Lower lobe of right lung (tissue), 2 donors: Measurements from ENCODE around the gene SH3PXD2A. TPM values are rescaled to one million over a fixed set of nuclear protein-coding genes. Genes with fewer than 3 reads are reported as not detected.

Source experiments
- ATAC-seq, 2 donors: fragments of 200-7000 bp; cut with Tn5 transposase; one replicate each; pipeline ENCODE4 v1.9.1; 2020 to 2022; ENCODE audit warnings: mild to moderate bottlenecking in 2 of 2, moderate library complexity in 2 of 2
- DNase-seq: peaks from one replicate; pipeline ENCODE4 v3.0.0-alpha.2; 2020
- H3K27ac ChIP-seq: fragments of 200-600 bp; one replicate; pipeline ENCODE4 v1.8.0; 2022
- H3K27me3 ChIP-seq: fragments of 200-600 bp; one replicate; pipeline ENCODE4 v1.8.0; 2022; ENCODE audit warnings: low read depth
- H3K36me3 ChIP-seq: fragments of 200-600 bp; one replicate; pipeline ENCODE4 v1.8.0; 2022; ENCODE audit warnings: mild to moderate bottlenecking
- H3K4me1 ChIP-seq: fragments of 200-600 bp; one replicate; pipeline ENCODE4 v1.8.0; 2022
- H3K4me3 ChIP-seq: fragments of 200-600 bp; one replicate; pipeline ENCODE4 v1.8.0; 2022; ENCODE audit warnings: mild to moderate bottlenecking
- H3K9me3 ChIP-seq: fragments of 200-600 bp; one replicate; pipeline ENCODE4 v1.8.0; 2022
- CTCF ChIP-seq: fragments of 200-600 bp; IDR thresholded peaks from one replicate; pipeline ENCODE4 v1.8.0; 2022; ENCODE audit warnings: antibody characterized with exemption, mild to moderate bottlenecking
- intact Hi-C: fragments of 100-400 bp; cut with DNase I; formaldehyde crosslinking; loops from one replicate; pipeline ENCODE4 v1.11.0; 2022
- total RNA-seq: library from RNA; stranded (reverse); fragmentation: NEBNext Ultra II Directional; extraction: Animal tissue kit (Norgen Biotek cat#: 25700); gene quantifications from one replicate; pipeline ENCODE4 v1.2.1, GENCODE V29; 2021
- donor health status: DM: no; HTN: yes; CAD: no; lungs with severe emphysema.

Gene SH3PXD2A
- total RNA-seq, 1 donor from 2014 or later = 34.8 TPM

GRCh38 chr10:103798511-103798910, 56.9 kb downstream of the SH3PXD2A start:
- Histone ChIP-seq H3K27ac (no peak overlapping the region), H3K4me3 (no peak overlapping the region), H3K4me1 (peaks cover 16% of the 10 kb centered on the region), H3K9me3 (no peaks in the 10 kb centered on the region), H3K36me3 (peaks cover 6% of the 10 kb centered on the region), H3K27me3 (no peaks in the 10 kb centered on the region)
- DNase-seq (no peak), ATAC-seq (no peak)
- intact Hi-C loops = no loop called here
- no peak for TF ChIP-seq CTCF

GRCh38 chr10:103797857-103798256, 57.5 kb downstream of the SH3PXD2A start:
- no peak for TF ChIP-seq CTCF

GRCh38 chr10:103795634-103796270, 59.6 kb downstream of the SH3PXD2A start:
- H3K4me1 ChIP-seq = peaks cover 27% of the 10 kb centered on the region
- no peak for DNase-seq
- no peak overlapping the region for H3K4me3 ChIP-seq
- ATAC-seq = no peak
- no peaks in the 10 kb centered on the region for H3K27me3 ChIP-seq
- no peak for TF ChIP-seq CTCF
- intact Hi-C loops = no loop called here
- H3K27ac ChIP-seq = no peak overlapping the region
- H3K9me3 ChIP-seq = no peaks in the 10 kb centered on the region
- H3K36me3 ChIP-seq = peaks cover 6% of the 10 kb centered on the region

More at GRCh38 chr10:103797857-103798256, 57.5 kb downstream of the SH3PXD2A start:
- Histone ChIP-seq H3K9me3 (no peaks in the 10 kb centered on the region), H3K36me3 (peaks cover 6% of the 10 kb centered on the region), H3K27me3 (no peaks in the 10 kb centered on the region), H3K4me3 (no peak overlapping the region), H3K4me1 (peaks cover 18% of the 10 kb centered on the region), H3K27ac (no peak overlapping the region)
- DNase-seq = no peak
- ATAC-seq = no peak
- intact Hi-C loops = no loop called here

- Histone ChIP-seq H3K27me3 (no peaks in the 10 kb centered on the region), H3K36me3 (peaks cover 6% of the 10 kb centered on the region), H3K27ac (peak overlapping the region; percentile 37), H3K9me3 (no peaks in the 10 kb centered on the region), H3K4me3 (no peak overlapping the region), H3K4me1 (peaks cover 27% of the 10 kb centered on the region)
- no peak for TF ChIP-seq CTCF
- DNase-seq (no peak), ATAC-seq (no peak)
- intact Hi-C loops = no loop called here
These were observed 60.4 kb downstream of the SH3PXD2A start for GRCh38 chr10:103794996-103795395.

GRCh38 chr10:103793920-103794883, 61.2 kb downstream of the SH3PXD2A start:
- DNase-seq = peak; percentile 74
- no peak for TF ChIP-seq CTCF
- intact Hi-C loops = no loop called here
- peaks cover 6% of the 10 kb centered on the region for H3K36me3 ChIP-seq
- peak; percentile 92 to 94 for ATAC-seq
- no peaks in the 10 kb centered on the region for H3K9me3 ChIP-seq
- H3K27ac ChIP-seq = peak overlapping the region; percentile 37
- H3K4me1 ChIP-seq = peaks cover 27% of the 10 kb centered on the region
- H3K4me3 ChIP-seq = no peak overlapping the region
- H3K27me3 ChIP-seq = no peaks in the 10 kb centered on the region
